Inflammatory macrophage (primary cell): ENCODE measurements around the gene GSE1.

ENCODE experiments used
- DNase-seq, 2 donors: peaks; one replicate each; pipeline ENCODE4 v3.0.0-alpha.2; 2020 to 2022

Gene GSE1

DNA sequence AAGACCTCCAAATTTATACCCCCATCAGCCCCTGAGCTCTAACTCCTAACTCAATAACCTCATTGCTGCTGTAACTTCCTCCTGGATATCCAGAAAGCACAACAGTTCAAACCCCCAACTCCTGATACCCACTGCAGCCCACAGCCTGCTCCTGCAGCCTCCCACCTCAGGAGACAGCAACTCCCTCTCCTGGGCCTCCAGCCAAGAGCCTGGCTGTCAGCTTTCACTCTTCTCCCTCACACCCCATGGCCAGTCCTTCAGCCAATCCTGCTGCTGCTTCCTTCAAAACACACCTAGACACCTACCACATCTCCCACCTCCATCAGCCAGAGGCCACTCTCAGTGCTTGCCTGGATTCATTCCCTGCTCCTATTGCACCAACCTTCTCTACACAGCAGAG, 70.2 kb downstream of the GSE1 start:
- DNase-seq, result no peak

DNA sequence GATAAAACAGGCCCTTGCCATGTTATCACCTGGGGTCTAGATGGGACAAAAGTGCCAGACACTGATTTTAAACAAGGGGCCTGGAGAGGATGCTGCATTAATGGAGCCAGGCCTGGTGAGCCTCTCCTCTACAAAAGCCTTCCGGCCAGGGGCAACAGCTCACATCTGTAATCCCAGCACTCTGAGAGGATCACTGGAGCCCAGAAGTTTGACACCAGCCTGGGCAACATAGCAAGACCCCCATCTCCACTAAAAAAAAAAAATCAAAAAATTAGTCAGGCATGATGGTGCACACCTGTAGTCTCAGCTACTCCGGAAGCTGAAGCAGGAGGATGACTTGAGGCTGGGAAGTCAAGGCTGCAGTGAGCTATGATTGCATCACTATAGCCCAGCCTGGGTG, 72.1 kb downstream of the GSE1 start:
- no peak for DNase-seq

DNA sequence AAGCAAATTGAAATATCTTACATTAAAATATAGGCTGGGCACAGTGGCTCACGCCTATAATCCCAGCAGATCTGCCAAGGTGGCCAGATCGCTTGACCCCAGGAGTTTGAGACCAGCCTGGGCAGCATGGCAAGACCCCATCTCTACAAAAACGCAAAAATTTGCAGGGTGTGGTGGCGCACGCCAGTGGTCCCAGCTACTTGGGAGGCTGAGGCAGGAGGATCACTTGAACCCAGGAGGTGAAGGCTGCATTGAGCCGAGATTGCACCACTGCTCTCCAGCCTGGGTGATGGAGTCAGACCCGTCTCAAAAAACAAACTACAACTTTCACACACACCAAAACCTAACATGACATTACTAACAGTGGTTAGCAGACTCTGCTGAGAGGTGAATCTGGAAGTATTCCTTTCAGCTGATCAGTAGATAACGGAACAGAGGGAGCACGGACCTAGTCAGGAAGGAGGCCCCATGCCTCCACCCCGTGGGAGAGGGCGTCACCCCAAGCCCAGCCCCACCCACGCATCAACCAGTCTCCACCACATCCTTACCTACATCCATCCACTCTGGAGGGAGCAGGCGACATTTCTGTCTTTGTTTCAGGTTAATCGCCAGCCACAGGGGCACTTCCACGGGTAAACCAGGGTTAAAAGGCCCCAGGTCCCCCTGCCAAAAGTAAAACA, 73.9 kb downstream of the GSE1 start:
- no peak for DNase-seq

DNA sequence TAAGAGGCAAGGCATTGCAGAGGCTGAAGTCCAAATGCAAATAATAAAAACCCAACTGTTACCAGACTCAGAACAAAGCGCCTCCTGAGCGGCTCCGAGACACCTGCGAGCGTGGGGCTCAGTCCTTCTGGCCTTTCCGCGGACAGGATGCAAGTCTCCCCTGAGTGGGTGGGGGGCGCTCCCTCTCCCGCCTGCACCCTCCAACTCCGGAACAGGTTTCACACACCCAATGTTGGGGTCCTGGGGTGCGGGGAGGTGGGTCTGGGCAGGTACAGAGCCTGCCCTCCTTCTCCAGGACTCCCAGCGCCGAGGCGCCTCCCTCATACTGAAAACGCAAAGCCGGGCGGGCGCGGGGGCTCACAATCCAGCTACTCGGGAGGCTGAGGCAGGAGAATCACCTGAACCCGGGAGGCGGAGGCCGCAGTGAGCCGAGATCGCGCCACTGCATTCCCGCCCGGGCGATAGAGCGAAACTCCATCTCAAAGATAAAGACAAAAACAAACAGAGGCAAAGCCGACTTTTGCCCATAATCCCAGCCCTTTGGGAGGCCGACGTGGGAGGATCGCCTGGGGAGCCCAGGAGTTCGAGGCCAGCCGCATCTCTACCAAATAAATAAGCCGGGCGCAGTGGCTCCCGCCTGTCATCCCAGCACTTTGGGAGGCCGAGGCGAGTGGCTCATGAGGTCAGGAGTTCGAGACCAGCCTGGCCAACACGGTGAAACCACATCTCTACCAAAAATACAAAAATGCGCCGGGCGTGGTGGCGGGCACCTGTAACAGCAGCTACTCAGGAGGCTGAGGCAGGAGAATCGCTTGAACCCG, 74.7 kb downstream of the GSE1 start:
- DNase-seq, result no peak

DNA sequence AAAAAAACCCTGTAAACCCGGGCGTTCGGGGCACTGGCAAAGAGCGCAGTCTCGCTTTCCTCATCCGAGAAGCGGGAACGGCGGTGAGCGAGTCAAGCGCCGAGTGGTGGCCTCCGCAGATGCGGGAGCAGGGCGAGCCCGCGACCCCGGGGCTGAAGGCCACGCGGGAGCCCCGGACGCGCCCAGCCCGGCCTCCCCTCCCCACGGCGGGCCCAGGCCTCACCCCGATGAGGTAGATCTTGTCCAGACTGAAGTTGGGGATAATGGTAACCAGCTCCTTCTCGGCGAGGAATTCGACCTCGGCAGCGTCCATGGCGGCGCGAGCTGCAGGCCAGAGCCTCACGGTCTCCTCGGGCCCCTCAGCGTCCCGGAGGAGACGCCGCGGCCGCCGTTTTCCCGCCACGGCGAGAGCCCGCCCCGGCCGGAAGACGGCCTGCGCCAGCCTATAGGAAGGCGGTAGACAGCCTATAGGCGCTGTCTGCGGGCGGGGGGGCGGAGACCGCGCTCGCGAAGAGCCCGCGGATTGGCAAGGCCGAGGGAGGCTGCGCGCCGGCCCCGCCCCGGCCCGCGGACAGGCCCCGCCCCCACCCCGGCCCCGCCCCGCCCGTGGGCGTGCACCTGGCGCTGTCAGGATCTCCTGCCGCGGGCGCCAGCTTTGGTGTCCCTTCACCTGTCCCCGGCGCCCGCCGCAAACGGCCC, 75.6 kb downstream of the GSE1 start, which contains the start of gene GINS2:
TSS of gene GINS2 (minus strand) at position 369 of the 699 bp plus-strand sequence. CDS start at position 313, 56 bp downstream.
- peak; percentile 86 to 92 for DNase-seq

GRCh38 chr16:85689285-85689949, 76.3 kb downstream of the GSE1 start:
- DNase-seq, result no peak

DNA sequence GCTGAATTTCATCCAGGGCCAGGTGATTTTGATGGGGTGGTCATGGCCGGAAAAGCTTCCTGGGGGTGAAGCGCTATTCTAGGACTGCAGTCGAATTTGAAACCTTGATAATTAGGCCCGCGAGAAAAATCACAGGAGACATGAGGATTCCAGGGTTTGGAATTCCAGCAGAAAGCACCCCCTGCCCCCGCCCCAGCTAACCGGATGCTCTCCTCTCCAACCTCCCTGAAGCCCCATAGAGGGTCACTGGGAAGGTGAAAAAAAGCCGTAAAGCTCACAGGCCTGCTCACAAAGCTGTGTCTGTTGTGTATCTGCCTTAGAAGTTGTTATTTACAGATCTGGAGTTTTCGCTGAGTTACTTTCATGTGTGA, 76.8 kb downstream of the GSE1 start:
- DNase-seq, result no peak

GRCh38 chr16:85690469-85691064, 77.4 kb downstream of the GSE1 start:
- no peak for DNase-seq

GRCh38 chr16:85695196-85696128, 82.3 kb downstream of the GSE1 start:
- DNase-seq, result no peak

DNA sequence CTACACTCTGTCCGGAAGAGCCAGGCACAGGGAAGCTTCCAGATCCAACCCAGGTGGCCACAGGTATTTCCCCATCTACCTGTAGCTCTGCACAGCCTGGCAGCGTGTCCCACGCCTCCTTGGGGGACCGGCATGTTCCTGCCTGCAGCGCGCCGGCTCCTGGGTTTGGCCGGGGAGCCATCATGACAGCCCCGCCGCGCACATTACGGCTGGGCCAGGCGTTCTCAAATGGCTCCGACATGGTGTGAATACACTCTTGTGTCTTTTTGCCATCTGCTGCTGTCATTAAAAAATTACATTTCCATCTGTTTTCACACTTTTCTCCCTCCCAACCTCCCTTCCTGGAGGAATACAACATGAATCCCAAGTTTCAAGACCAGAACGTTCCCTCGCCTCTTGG, 83.7 kb downstream of the GSE1 start:
- DNase-seq, result no peak

DNA sequence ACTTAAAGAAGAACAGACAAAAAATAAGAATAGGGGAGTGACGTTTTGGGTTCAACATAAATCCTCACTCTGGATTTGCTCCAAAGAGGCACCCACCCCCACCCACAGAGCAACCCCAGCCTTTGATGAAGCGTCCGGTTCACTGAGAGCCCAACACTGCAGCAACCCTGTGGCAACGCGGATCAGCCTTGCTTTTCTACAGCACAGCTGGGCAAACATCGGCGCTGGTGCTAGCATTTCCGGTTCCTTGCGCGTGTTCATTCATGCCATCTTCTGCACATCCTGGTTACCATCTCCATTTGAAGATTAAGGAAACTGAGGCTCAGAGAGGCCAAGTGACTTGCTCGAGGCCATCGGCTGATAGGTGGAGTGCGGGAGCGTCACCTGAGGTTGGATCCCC, 84.3 kb downstream of the GSE1 start:
- no peak for DNase-seq

DNA sequence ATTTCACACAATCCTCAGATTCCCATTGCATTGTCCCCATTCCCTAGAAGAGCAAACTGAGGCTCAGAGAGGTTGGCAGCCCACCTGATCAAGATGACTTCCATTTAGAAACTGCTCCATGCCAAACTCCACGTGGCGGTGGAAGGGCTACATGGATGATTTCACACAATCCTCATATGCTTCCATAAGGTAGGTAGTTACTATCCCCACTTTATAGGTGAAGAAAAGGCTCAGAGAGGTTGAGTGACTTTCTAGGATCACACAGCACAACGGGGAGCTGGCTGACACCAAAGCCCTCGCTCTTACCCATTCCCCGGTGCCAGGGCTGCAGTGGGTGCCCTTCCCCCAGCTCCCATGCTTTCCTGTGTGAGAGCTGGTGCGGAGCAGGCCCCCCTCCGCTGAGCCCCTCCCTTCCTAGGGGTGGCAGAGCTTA, 85.4 kb downstream of the GSE1 start:
- no peak for DNase-seq

- peak; percentile 21 to 42 for DNase-seq
These were observed 85.9 kb downstream of the GSE1 start for GRCh38 chr16:85698935-85699558.

GRCh38 chr16:85699628-85700027, 86.5 kb downstream of the GSE1 start:
- DNase-seq, result peak; percentile 88 to 98

DNA sequence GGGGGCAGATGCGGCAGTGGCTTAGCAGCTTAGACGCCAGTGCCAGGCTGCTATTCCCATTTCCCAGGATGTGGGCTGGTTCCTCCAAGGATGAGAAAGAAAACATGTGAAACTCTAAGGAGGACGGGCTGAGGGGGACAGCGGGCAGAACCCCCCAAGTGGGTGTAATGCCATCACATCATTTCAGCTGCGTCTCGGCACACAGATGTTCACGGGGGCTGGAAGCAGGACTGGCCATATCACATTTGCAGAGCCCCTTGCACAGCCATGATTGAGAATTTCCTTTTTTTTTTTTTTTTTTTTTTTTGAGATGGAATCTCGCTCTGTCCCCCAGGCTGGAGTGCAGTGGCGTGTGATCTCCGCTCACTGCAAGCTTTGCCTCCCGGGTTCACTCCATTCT, 90.9 kb downstream of the GSE1 start:
- no peak for DNase-seq

- DNase-seq, result no peak
These were observed 92.1 kb downstream of the GSE1 start for GRCh38 chr16:85704900-85705846.

DNA sequence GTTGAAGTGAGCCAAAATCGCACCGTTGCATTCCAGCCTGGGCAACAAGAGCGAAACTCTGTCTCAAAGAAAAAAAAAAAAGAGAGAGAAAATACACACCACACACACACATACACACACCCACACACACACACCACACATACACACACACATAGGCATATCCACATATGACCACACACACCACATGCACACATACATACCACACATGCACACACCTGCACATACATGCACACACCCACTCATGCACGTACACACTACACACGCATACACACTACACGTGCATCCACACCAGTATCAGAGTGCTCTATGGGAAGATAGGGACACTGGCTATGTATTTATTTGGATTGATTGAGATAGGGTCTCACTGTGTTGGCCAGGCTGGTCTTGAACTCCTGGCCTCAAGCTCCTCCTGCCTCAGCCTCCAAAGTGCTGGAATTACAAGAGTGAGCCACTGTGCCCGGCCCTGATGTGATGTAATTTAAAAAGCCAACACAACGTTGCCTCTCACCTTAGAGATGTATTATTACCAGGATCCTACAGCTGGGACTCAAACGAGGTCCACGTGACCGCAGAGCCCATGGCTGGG, 93.4 kb downstream of the GSE1 start:
- DNase-seq, result no peak

DNA sequence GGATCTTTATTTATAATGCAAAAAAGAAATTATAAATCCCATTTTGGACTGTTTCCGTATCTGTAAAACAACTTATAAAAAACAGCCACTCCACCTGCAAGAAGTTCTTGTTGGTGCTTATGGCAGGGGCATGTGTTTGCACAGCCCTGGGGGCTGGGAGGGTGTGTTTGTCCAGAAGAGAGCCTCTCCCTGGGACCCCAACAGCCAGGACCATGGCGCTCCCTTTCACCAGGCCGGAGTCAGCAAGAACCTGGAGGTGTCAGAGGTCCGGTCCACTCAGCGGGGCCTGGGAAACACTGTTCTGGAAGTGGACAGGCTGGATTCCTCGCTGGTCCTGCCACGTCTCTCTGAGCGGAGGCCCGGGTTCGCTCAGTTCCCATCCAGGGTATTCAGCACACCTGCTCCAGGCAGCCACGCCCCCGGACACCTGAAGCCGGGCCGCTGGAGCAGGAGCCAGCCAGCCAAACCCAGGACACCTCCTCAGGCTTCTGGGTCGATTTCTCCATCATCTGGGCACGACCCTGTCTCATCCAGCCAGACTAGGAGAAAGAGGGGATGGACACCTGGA, 94.5 kb downstream of the GSE1 start:
- no peak for DNase-seq

- DNase-seq, result no peak
These were observed 95.2 kb downstream of the GSE1 start for GRCh38 chr16:85708338-85708737.
